Stimulated activated CD4-positive, alpha-beta T cell treated with anti-CD3 and anti-CD28 coated beads, Interleukin-1b, Interleukin-23, amount 100 ng/mL, for 1 hour (primary cell): ENCODE measurements around the gene CD300A.

Experiments
- DNase-seq, 2 donors: peaks; one replicate each; pipeline ENCODE4 v3.0.0-alpha.2; 2020; ENCODE audit warnings: low read depth in 2 of 2

Gene CD300A

DNA sequence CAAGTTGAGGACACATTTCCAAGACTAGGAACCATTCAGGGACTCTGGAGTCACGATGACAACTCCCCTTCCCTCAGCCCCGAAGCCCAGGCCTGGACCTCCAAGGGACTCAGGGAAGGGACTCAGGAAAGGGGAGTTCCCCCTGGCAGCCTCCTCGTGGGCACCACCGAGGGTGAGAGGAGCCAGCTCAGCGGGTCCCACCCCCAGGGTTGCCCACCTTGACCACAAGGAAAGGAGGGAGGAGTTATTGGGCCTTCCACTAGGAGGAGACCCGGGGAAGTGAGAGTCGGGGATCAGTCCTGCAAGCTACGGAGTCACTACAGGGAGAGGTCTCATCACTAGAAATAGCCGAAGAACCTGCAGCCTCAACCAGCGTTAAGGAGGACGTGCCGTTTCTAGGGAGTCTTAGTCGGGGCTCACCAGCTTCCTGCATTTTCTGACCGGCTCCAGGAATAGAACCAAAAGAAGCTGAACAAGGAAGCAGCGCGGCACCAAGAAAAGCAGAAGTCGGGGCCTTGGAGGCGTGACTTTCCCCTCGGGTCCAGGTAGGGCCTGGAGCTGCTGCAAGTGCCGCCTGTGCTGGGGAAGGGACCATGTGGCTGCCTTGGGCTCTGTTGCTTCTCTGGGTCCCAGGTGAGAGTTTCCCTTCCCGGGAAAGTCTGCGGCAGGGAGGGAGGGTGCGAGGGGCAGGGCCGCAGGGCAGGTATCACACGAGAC is at the start of gene CD300A:
TSS of gene CD300A (plus strand) at position 524 of the 717 bp plus-strand sequence. CDS start at position 594, 70 bp downstream.
- no peak for DNase-seq

- DNase-seq: no peak
Measured at GRCh38 chr17:74417178-74418045, 49.0 kb upstream of the CD300A start.

DNA sequence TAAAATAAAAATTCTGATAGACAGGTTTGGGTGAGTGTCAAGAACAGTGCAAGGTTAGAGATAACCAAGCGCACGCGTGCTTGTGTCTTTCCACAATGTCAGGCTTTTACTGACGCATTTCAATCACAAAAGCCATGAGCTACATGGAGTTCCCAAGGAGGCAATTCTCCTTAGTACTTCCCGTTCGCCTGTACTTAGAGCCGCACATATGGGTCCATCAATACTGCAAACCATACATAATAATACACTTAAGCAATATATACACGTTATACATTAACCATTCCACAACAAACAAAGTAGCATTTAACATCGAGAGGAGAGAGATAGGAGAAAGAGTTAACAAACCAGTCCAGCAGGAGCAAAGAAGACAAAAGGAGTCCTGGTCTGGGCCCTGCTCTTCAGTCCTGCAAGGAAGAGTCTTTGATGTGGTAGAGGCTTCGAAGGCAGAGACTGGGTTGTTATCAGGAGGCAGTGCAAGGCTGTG is 46.5 kb upstream of the CD300A start:
- DNase-seq: no peak

DNA sequence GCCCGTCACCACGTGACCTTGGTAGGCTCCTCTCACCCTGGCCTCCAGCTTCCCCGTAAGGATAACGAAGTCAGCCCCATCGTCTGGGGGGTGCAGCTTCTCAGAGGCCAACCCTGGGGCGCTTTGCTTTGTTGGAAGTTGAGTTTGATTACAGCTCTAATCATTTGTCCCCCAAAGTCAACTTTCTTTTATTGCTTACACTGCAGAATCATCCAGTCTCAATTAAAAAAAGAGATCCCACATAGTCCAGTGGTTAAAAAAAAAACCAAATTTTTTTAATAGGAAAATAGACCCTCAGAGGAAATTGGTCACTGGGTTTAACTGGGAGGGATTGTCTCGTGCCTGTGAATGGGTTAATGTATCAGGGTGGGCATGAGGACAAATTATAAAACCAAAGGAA is 42.3 kb upstream of the CD300A start:
- no peak for DNase-seq

GRCh38 chr17:74424657-74425056 is 41.8 kb upstream of the CD300A start:
- no peak for DNase-seq

DNA sequence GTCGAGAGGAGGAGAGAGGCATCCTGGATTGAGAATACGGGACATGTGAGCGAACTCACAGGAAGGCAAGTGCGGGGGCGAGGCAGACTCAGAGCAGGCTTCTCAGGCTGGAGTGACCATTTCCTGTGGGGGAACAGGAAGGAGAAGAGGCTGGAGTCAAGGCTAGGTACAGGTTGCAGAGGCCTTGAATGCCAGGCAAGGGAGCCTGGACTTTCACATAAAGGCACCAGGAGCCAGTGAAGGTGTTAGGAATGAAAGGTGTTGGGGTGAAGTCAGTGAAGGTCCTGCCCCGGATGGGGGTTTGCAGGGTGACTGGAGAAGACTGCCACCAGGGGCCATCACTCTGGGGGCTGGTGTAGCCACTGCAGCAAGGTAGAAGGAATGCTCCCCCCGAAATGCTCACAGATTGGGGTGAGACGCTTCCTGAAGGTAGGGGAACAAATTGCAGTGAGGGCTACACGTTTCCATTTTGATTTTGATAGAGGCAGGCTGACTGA is 39.8 kb upstream of the CD300A start:
- no peak for DNase-seq

GRCh38 chr17:74427048-74427762 is 39.2 kb upstream of the CD300A start:
- no peak for DNase-seq

DNA sequence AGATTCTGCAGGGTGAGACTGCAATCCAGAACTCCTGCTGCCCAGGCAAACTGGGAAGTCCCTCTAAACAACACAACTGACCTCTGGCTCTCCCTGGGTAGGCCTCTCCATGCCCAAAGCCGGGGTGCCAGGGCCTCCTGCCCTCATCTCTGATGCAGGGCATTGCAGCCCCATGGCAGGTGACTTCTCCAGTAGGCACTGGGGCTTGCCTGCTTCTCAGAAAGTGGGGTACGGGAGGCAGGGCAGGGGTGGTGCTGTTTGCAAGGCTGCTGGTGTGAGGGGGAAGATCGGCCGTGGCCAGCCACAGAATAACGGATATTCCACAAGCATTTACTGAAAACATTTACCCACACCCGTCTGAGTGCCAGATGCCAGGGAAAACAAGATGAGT is 38.7 kb upstream of the CD300A start:
- DNase-seq: no peak

DNA sequence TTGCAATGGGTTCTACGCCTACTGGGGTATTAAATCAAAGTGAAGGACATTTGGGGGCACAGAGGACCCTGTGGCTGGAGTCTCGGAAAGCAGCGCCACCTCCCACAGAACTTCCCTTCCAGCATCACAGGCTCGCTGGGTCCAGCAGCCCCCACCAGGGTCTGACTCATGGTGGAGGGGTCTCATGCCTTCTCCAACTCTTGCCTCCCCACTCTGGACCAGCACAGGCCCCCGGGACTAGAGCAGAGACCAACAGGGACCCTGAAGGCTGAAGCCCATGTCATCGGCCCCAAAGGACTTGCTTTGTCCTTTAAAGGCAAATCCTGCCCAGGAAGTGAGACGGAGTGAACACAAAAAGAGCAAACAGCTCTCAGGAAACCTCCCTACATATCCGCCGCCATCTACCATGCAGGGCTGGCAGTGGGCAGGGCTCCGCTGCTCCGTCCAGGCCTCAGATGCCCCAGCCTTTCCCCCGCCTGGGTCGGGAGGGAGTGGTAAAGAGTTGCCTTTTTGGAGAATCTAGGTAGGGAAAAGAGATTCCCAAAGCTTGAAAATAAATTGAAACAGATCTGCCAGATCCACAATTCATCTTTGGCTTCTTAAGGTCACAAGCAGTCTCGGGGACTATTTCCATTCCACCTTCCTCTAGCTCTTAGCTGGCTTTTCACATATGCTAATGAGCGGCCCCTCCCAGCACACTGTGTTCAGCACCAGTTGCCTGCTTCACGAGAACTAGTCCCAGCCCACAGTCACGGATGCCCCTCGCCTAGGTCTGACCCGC is 36.6 kb upstream of the CD300A start:
- no peak for DNase-seq

GRCh38 chr17:74430385-74430705 is 36.1 kb upstream of the CD300A start:
- DNase-seq: no peak

GRCh38 chr17:74430706-74431567 is 35.5 kb upstream of the CD300A start:
- DNase-seq: no peak

DNA sequence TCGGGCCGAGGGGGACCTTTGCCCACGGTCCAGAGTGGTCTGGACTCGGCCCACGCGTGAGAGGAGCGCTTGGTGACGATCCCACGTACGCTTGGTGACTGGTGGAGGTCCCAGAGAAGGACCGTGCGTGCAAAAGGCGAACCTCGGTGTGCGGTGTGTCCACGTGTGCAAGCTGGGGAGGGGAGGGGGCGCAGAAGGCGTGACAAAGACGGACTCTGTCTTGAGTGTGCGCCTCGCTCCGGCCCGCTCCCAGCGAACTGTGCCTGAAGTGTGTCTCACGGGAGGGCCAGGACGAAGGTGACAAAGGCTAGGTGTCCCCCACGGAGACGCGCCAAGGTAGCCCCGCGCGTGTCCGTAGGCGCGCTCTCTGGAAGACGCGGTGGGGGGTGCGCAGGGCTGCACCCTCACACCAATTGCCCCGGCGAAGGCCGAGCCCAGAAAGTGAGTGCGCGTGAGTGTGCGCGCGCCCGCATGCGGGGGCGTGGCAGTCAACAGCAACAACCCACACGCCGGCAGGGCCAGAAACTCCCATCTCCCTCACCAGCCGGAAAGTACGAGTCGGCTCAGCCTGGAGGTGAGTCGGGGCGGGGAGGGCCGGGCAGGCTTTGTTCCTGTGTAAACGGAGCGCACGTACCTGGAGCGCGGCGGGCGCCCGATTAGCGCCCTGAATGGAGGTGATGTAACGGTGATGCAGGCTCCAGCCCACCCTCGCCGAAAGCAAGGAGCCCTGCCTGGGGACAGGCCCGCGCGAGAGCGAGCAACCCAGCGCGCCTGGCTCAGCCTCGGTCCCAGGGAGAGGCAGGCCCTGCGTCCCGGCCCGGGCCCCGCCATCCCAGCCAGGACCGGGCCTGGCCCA is 34.6 kb upstream of the CD300A start, which contains the start of gene GPRC5C:
TSS of gene GPRC5C (plus strand) at position 521 of the 856 bp plus-strand sequence. CDS start 7,689 bp downstream, outside the sequence.
- DNase-seq: peak; percentile 7 to 22

DNA sequence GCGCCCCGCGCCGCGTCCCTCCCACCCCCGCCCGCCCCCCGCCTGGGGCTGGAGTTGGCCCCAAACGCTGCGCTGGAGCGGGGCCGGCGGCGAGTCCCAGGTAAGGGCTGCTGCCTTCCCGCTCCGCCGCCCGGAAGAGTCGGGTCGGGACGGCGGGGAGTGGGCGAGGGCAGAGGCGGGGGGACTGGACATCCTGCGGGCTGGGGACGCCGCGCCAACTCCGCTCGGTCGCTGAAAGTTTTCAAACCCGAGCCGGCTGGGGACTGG is 34.1 kb upstream of the CD300A start:
- no peak for DNase-seq

- DNase-seq: no peak
Measured at GRCh38 chr17:74432766-74433391, 33.6 kb upstream of the CD300A start.

DNA sequence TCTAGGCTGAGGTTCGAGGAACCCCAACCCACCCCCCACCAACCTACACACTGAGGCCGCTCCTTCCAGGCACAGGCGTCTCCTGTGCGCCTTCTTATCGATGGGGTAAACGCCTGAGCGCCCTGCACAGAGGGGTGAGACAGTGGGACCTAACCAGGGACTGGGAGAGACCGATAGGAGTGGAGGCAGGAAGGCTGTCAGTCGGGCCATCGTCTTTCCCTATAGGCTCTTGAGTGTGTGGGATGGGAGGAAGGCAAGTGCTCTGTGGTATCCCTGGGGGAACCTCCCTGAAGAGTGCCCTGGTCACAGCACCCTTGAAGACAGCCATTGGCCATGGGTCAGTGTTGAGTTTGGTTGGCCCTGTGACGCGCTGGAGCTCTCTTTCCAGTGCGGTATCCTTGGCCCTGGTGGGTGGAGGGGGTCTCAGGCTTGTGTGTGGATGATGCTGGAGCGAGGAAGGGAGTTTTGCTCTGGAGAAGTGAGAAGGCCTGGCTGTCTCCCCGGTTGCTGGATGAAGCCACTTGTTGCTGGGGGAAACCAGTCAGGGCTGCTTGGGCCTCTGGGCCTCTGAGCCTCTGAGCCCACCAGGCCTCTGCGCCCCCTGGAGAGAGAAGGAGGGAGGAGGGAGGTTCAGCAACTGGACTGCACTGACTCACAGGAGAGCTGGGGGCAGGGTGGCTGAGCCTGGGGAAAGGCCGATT is 32.9 kb upstream of the CD300A start:
- no peak for DNase-seq

GRCh38 chr17:74435775-74436359 is 30.6 kb upstream of the CD300A start:
- DNase-seq: no peak

- no peak for DNase-seq
Measured at GRCh38 chr17:74437702-74438101, 28.7 kb upstream of the CD300A start.
